Aorta (tissue), 5 donors: ENCODE results near the gene FBXO7. TPM values are rescaled to one million over a fixed set of nuclear protein-coding genes. Genes with fewer than 3 reads are reported as not detected.

Source experiments
- ATAC-seq: fragments of 200-7000 bp; cut with Tn5 transposase; one replicate; pipeline ENCODE4 v1.9.1; 2022; ENCODE audit warnings: moderate library complexity; ENCODE audit not compliant: low FRiP score
- DNase-seq, 2 donors: peaks; one replicate each; pipeline ENCODE4 v3.0.0-alpha.2; 2020
- H3K27ac ChIP-seq, 2 donors: one replicate each; pipeline ENCODE4 v1.5.1; 2013; ENCODE audit warnings: low read length in 2 of 2, mild to moderate bottlenecking in 2 of 2, moderate library complexity in 2 of 2, control low read depth in 1 of 2, inconsistent platforms in 1 of 2, low read depth in 1 of 2
- H3K27me3 ChIP-seq, 2 donors: one replicate each; pipeline ENCODE4 v1.6.1; 2013; ENCODE audit warnings: control low read depth in 1 of 2, low read length in 1 of 2, mild to moderate bottlenecking in 1 of 2, moderate library complexity in 1 of 2; ENCODE audit not compliant: insufficient read depth in 2 of 2, control insufficient read depth in 1 of 2
- H3K36me3 ChIP-seq, 2 donors: one replicate each; pipeline ENCODE4 v1.6.1; 2013; ENCODE audit warnings: control low read depth in 1 of 2, low read length in 1 of 2, mild to moderate bottlenecking in 1 of 2; ENCODE audit not compliant: insufficient read depth in 2 of 2, control insufficient read depth in 1 of 2
- H3K4me1 ChIP-seq, 2 donors: one replicate each; pipeline ENCODE4 v1.6.1; 2013; ENCODE audit warnings: low read length in 2 of 2, control low read depth in 1 of 2, mild to moderate bottlenecking in 1 of 2, moderate library complexity in 1 of 2; ENCODE audit not compliant: insufficient read depth in 2 of 2, control insufficient read depth in 1 of 2
- H3K4me3 ChIP-seq, 2 donors: one replicate each; pipeline ENCODE4 v1.5.1; 2013; ENCODE audit warnings: low read length in 2 of 2, control low read depth in 1 of 2, mild to moderate bottlenecking in 1 of 2
- H3K9me3 ChIP-seq: one replicate; pipeline ENCODE4 v1.6.1; 2013; ENCODE audit warnings: mild to moderate bottlenecking, low read length; ENCODE audit not compliant: control insufficient read depth
- WGBS, 2 donors: extraction: QIAGEN DNeasy Blood & Tissue Kit; methylation state at CpG; one replicate each; pipeline ENCODE4 v1.1.7; 2013; 5-methylcytosine and 5-hydroxymethylcytosine counted together
- intact Hi-C, 2 donors: fragments of 100-400 bp; cut with DNase I; formaldehyde crosslinking; loops; one replicate each; pipeline versions ENCODE4 v1.14.2 to v1.15.0; 2022
- polyA plus RNA-seq, 2 donors: library from polyadenylated mRNA; stranded (reverse); fragments of 200-250 nt; gene quantifications; one replicate each; pipeline ENCODE4 v1.2.3, GENCODE V29; 2013
- total RNA-seq, 2 donors: library from RNA; stranded (reverse); fragmentation: NEBNext Ultra II Directional; extraction: Animal tissue kit (Norgen Biotek cat#: 25700); gene quantifications; one replicate each; pipeline ENCODE4 v1.2.1, GENCODE V29; 2021
- donor health status: healthy with polysubstance abuse.
- donor health status: Bipolar disorder and iron deficiency.
- donor health status: DM: no; HTN: no; CAD: no.
- donor health status: DM: no; HTN: no; CAD: no.
- donor health status: DM: yes; HTN: yes; CAD: no.

FBXO7 gene
- total and polyA plus RNA-seq, 4 donors: 64.4 to 76.6 (median 72.5) TPM

GRCh38 chr22:32494971-32495370, 20.4 kb downstream of the FBXO7 start:
- Histone ChIP-seq H3K27me3 (no peaks in the 10 kb centered on the region), H3K4me3 (no peak overlapping the region), H3K36me3 (peaks cover 11 to 15% of the 10 kb centered on the region in 2 donors), H3K27ac (no peak overlapping the region), H3K4me1 (no peaks in the 10 kb centered on the region), H3K9me3 (no peaks in the 10 kb centered on the region)
- 90 to 92% methylated on average over 4 of the region's 4 CpGs for WGBS, 2 donors
- no peak for ATAC-seq
- intact Hi-C loops: no loop called here
- no peak for DNase-seq

- no peak for ATAC-seq
- H3K4me1 ChIP-seq: no peaks in the 10 kb centered on the region
- intact Hi-C loops: no loop called here
- no peak overlapping the region for H3K27ac ChIP-seq
- 58 to 77% methylated on average over 3 of the region's 3 CpGs for WGBS, 2 donors
- H3K9me3 ChIP-seq: no peaks in the 10 kb centered on the region
- no peak for DNase-seq
- no peak overlapping the region for H3K4me3 ChIP-seq
- no peaks in the 10 kb centered on the region for H3K27me3 ChIP-seq
- H3K36me3 ChIP-seq: peaks cover 8 to 13% of the 10 kb centered on the region in 2 donors
Measured at GRCh38 chr22:32499666-32500065, 25.1 kb downstream of the FBXO7 start.

GRCh38 chr22:32501836-32502752, 27.5 kb downstream of the FBXO7 start:
- 71 to 73% methylated on average over 9 of the region's 9 CpGs for WGBS, 2 donors
- no peak for ATAC-seq
- peaks cover 2 to 4% of the 10 kb centered on the region in 2 donors for H3K36me3 ChIP-seq
- no peak overlapping the region for H3K4me3 ChIP-seq
- H3K27me3 ChIP-seq: no peaks in the 10 kb centered on the region
- no peak for DNase-seq
- no peaks in the 10 kb centered on the region for H3K9me3 ChIP-seq
- no peaks in the 10 kb centered on the region for H3K4me1 ChIP-seq
- H3K27ac ChIP-seq: no peak overlapping the region
- intact Hi-C loops: no loop called here

GRCh38 chr22:32509045-32509444, 34.4 kb downstream of the FBXO7 start:
- Histone ChIP-seq H3K27ac (no peak overlapping the region), H3K4me1 (no peaks in the 10 kb centered on the region), H3K27me3 (no peaks in the 10 kb centered on the region), H3K4me3 (no peak overlapping the region), H3K9me3 (no peaks in the 10 kb centered on the region), H3K36me3 (no peaks in the 10 kb centered on the region)
- no peak for DNase-seq
- intact Hi-C loops: no loop called here
- ATAC-seq: no peak
- 87 to 89% methylated on average over 7 of the region's 7 CpGs for WGBS, 2 donors

- no peak overlapping the region for H3K4me3 ChIP-seq
- H3K9me3 ChIP-seq: no peaks in the 10 kb centered on the region
- H3K27me3 ChIP-seq: no peaks in the 10 kb centered on the region
- WGBS, 2 donors: 78 to 98% methylated on average over 3 of the region's 3 CpGs
- intact Hi-C loops: no loop called here
- no peaks in the 10 kb centered on the region for H3K4me1 ChIP-seq
- no peaks in the 10 kb centered on the region for H3K36me3 ChIP-seq
- DNase-seq: no peak
- ATAC-seq: no peak
- H3K27ac ChIP-seq: no peak overlapping the region
Measured at GRCh38 chr22:32511274-32511673, 36.7 kb downstream of the FBXO7 start.

- Histone ChIP-seq H3K9me3 (no peaks in the 10 kb centered on the region), H3K4me3 (no peak overlapping the region), H3K27ac (no peak overlapping the region), H3K4me1 (no peaks in the 10 kb centered on the region), H3K36me3 (no peaks in the 10 kb centered on the region), H3K27me3 (no peaks in the 10 kb centered on the region)
- DNase-seq: no peak
- intact Hi-C loops: no loop called here
- ATAC-seq: no peak
- WGBS, 2 donors: 62 to 75% methylated on average over 2 of the region's 2 CpGs
Measured at GRCh38 chr22:32511776-32512175, 37.2 kb downstream of the FBXO7 start.

- H3K27ac ChIP-seq: no peak overlapping the region
- H3K27me3 ChIP-seq: no peaks in the 10 kb centered on the region
- H3K4me1 ChIP-seq: no peaks in the 10 kb centered on the region
- H3K9me3 ChIP-seq: peaks cover 3% of the 10 kb centered on the region
- no peak overlapping the region for H3K4me3 ChIP-seq
- no peaks in the 10 kb centered on the region for H3K36me3 ChIP-seq
- ATAC-seq: no peak
- intact Hi-C loops: no loop called here
- 88 to 92% methylated on average over 8 of the region's 8 CpGs for WGBS, 2 donors
- DNase-seq: no peak
Measured at GRCh38 chr22:32512267-32512982, 37.8 kb downstream of the FBXO7 start.

- H3K36me3 ChIP-seq: no peaks in the 10 kb centered on the region
- 92 to 94% methylated on average over 2 of the region's 2 CpGs for WGBS, 2 donors
- H3K4me3 ChIP-seq: no peak overlapping the region
- H3K27ac ChIP-seq: no peak overlapping the region
- H3K4me1 ChIP-seq: no peaks in the 10 kb centered on the region
- ATAC-seq (no peak), DNase-seq (no peak)
- peaks cover 3% of the 10 kb centered on the region for H3K9me3 ChIP-seq
- intact Hi-C loops: no loop called here
- no peaks in the 10 kb centered on the region for H3K27me3 ChIP-seq
Measured at GRCh38 chr22:32515084-32515483, 40.5 kb downstream of the FBXO7 start.

GRCh38 chr22:32517488-32517887, 42.9 kb downstream of the FBXO7 start:
- 92% methylated on average over 3 of the region's 3 CpGs for WGBS, 2 donors
- Histone ChIP-seq H3K27me3 (no peaks in the 10 kb centered on the region), H3K4me1 (no peaks in the 10 kb centered on the region), H3K36me3 (no peaks in the 10 kb centered on the region), H3K27ac (no peak overlapping the region), H3K9me3 (peaks cover 3% of the 10 kb centered on the region), H3K4me3 (no peak overlapping the region)
- intact Hi-C loops: no loop called here
- DNase-seq (no peak), ATAC-seq (no peak)
